GM06990 (cell line): ENCODE results near the gene GNG12.

ENCODE experiments used
- DNase-seq: peaks from one replicate; pipeline ENCODE4 v3.0.0-alpha.2; 2011; ENCODE audit not compliant: insufficient read length; ENCODE audit errors: extremely low read depth
- H3K27me3 ChIP-seq: replicated peaks from 2 replicates; pipeline ENCODE4 v1.6.0; 2011; ENCODE audit warnings: low read length; ENCODE audit not compliant: control insufficient read depth, insufficient read depth
- H3K36me3 ChIP-seq: 2 replicates; pipeline ENCODE4 v1.5.1; 2011; ENCODE audit warnings: low read length; ENCODE audit not compliant: control insufficient read depth, insufficient read depth
- H3K4me3 ChIP-seq: replicated peaks from 2 replicates; pipeline ENCODE4 v1.5.1; 2011; ENCODE audit warnings: low read depth, mild to moderate bottlenecking, control low read depth, low read length
- CTCF ChIP-seq: IDR thresholded peaks from 2 replicates; pipeline ENCODE4 v1.5.1; 2011; ENCODE audit warnings: low read length, control low read depth, mild to moderate bottlenecking, inconsistent platforms; ENCODE audit not compliant: insufficient read depth, poor library complexity, severe bottlenecking

GNG12 gene

GRCh38 chr1:67721112-67721511 lies 112.2 kb downstream of the GNG12 start:
- H3K4me3 ChIP-seq, result no peak overlapping the region
- no peaks in the 10 kb centered on the region for H3K27me3 ChIP-seq
- DNase-seq, result no peak
- no peak for TF ChIP-seq CTCF
- H3K36me3 ChIP-seq, result no peaks in the 10 kb centered on the region

DNA sequence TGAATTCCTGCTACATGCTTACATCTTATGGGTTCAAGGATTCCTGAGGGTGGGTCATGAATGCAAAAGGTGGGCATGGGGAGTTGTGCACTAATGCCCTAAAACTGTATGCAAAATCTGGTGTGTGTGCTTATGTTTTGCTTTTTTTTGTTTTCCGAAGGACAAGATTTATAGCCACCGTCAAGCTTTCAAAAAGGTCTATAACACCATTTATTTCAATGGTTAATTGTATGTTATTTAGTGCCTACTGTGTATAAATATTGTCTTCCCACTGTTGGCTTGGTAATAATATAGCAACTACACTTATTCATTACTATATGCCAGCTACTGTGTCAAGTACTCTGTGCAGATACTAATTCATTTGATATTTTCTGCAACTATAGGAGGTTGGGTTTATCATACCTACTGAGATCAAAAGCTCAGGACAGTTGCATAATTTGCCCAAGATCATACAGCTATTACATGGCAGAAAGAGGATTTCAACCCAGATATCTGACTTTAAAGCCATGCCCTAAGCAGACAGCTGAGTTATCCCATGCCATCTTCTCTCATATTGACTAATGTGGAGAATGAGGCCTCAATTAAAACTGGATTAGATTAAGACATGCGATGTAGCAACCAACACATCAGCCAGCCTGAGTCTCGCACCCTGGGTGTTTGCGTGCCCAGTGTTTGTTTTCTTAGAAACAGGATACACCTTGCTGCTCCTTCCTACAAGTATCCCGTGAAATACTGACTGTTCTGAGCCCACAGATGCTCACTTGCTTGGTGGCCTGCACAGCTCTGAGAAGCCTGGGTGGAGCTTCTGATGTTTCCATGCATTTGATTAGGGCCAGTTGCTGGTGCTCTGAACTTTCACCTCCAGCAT lies 113.7 kb downstream of the GNG12 start:
- TF ChIP-seq CTCF, result no peak
- no peaks in the 10 kb centered on the region for H3K27me3 ChIP-seq
- DNase-seq, result no peak
- H3K4me3 ChIP-seq, result no peak overlapping the region
- H3K36me3 ChIP-seq, result no peaks in the 10 kb centered on the region

- no peak for TF ChIP-seq CTCF
- Histone ChIP-seq H3K27me3 (no peaks in the 10 kb centered on the region), H3K36me3 (no peaks in the 10 kb centered on the region), H3K4me3 (no peak overlapping the region)
- no peak for DNase-seq
Observed at GRCh38 chr1:67717876-67718275, 115.4 kb downstream of the GNG12 start.

DNA sequence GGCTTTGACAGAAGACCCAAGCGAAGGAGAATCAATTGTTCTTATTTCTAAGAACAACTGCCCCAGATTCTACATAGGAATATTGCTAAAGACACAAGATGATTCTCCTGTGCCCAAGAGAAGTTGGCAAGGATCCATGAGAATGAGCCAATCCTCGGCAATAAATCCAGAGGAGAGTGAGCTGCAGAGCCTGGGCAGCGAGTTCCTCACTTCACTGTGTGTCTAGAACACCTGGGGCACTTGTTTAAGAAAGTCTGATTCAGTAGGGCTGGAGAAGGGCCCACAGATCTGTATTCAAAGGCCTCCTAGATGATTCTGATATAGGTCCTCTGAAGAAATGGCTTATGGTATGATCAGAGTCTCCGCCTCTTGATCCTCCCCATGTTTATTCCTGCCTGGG lies 116.5 kb downstream of the GNG12 start:
- H3K36me3 ChIP-seq, result no peaks in the 10 kb centered on the region
- TF ChIP-seq CTCF, result no peak
- no peak overlapping the region for H3K4me3 ChIP-seq
- DNase-seq, result no peak
- H3K27me3 ChIP-seq, result no peaks in the 10 kb centered on the region

GRCh38 chr1:67715819-67716218 lies 117.4 kb downstream of the GNG12 start:
- no peak for DNase-seq
- H3K4me3 ChIP-seq, result no peak overlapping the region
- TF ChIP-seq CTCF, result no peak
- no peaks in the 10 kb centered on the region for H3K36me3 ChIP-seq
- no peaks in the 10 kb centered on the region for H3K27me3 ChIP-seq
